IMR-90 (cell line): ENCODE measurements around the gene TWIST1.

Experiments used
- CHD1 ChIP-seq: IDR thresholded peaks from 2 replicates; pipeline ENCODE4 v1.6.1; 2012; ENCODE audit warnings: low read depth, low read length, improper control_type of control experiment
- POLR2A ChIP-seq: IDR thresholded peaks from 2 replicates; pipeline ENCODE4 v1.6.1; 2012; ENCODE audit warnings: mild to moderate bottlenecking, low read depth, low read length
- SMC3 ChIP-seq: fragments of 150-350 bp; IDR thresholded peaks from 2 replicates; pipeline ENCODE4 v1.6.1; 2016; ENCODE audit warnings: low read depth, mild to moderate bottlenecking, antibody characterized with exemption, low read length, moderate library complexity
- TF ChIP-seq, protein P1 (sequence below): conservative IDR thresholded peaks from 2 replicates; pipeline ENCODE4 v1.5.1; 2012; ENCODE audit warnings: mild to moderate bottlenecking, low read depth, low read length, improper control_type of control experiment

DNA sequence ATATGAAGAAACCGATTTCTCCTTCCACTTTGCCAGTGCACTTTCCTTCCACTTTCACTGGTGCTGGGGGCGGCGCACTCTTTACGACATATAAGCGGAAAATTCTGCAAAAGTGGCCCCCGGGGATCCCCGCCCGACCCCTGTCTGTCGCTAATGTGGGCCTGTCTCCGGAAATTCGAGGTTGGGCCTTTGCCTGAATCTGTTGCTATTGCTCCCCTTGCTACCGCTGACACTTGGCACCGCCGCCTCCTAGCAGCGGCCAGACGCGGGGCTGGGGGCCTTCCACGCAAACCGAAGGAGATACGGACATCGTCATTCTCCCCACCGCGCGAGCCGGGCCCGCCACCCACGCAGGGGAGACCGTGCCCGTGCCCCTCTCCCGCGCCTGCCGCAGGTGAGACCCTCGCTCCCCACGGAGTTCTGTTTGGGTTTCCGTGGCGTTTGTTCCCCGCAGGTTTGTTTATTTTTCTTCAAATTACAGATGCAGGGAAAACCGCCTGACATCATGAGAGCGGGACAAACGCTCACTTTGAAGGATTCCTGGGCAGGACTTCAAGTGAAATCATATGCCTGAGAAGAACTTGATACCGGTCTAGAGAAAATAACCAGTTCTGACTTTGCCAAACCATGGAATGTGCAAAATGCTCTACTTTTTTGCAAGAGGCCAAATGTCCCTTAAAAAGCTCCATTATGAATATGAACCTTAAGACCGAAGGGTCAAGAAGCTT is 5.0 kb downstream of the TWIST1 start:
- TF ChIP-seq, protein P1, sequence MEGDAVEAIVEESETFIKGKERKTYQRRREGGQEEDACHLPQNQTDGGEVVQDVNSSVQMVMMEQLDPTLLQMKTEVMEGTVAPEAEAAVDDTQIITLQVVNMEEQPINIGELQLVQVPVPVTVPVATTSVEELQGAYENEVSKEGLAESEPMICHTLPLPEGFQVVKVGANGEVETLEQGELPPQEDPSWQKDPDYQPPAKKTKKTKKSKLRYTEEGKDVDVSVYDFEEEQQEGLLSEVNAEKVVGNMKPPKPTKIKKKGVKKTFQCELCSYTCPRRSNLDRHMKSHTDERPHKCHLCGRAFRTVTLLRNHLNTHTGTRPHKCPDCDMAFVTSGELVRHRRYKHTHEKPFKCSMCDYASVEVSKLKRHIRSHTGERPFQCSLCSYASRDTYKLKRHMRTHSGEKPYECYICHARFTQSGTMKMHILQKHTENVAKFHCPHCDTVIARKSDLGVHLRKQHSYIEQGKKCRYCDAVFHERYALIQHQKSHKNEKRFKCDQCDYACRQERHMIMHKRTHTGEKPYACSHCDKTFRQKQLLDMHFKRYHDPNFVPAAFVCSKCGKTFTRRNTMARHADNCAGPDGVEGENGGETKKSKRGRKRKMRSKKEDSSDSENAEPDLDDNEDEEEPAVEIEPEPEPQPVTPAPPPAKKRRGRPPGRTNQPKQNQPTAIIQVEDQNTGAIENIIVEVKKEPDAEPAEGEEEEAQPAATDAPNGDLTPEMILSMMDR, result no peak
- TF ChIP-seq CHD1 (no peak), SMC3 (no peak), POLR2A (no peak)
